PFSK-1 (cell line): ENCODE data around the gene EXD2.

Experiments used
- POLR2AphosphoS5 ChIP-seq: IDR thresholded peaks from 2 replicates; pipeline ENCODE4 v1.6.1; 2012; ENCODE audit warnings: low read depth, mild to moderate bottlenecking, control low read depth, low read length, moderate library complexity
- SIN3A ChIP-seq: IDR thresholded peaks from 2 replicates; pipeline ENCODE4 v1.6.1; 2012; ENCODE audit warnings: mild to moderate bottlenecking, low read length, moderate library complexity, borderline replicate concordance; ENCODE audit not compliant: insufficient read depth
- TF ChIP-seq, protein P1 (sequence below), 2 experiments: IDR thresholded peaks; 2 replicates each; pipeline versions ENCODE4 v1.6.1 to v1.8.0; 2011 to 2012; ENCODE audit warnings: low read depth in 2 of 2, low read length in 2 of 2, control low read depth in 1 of 2, inconsistent platforms in 1 of 2, mild to moderate bottlenecking in 1 of 2, moderate library complexity in 1 of 2; ENCODE audit not compliant: insufficient read depth in 1 of 2

DNA sequence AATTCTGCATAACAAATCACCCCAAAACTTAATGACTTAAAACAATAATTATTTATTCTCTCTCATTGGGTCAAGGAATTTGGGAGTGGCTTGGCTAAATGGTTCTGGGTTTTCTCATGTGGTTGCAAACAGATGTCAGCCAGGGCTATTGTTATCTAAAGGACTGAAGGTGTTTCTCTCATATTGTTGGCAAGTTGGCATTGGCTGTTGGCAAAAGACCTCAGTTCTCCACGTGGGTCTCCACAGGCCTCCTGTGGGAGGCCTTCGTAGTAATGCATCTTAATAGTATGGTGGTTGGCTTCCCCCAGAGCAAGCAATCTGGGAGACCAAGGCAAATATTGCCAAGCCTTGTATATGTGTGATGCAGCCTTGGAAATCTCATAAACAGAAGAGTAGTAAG is 83.0 kb downstream of the EXD2 start:
- TF ChIP-seq POLR2AphosphoS5, result no peak
- TF ChIP-seq, protein P1, sequence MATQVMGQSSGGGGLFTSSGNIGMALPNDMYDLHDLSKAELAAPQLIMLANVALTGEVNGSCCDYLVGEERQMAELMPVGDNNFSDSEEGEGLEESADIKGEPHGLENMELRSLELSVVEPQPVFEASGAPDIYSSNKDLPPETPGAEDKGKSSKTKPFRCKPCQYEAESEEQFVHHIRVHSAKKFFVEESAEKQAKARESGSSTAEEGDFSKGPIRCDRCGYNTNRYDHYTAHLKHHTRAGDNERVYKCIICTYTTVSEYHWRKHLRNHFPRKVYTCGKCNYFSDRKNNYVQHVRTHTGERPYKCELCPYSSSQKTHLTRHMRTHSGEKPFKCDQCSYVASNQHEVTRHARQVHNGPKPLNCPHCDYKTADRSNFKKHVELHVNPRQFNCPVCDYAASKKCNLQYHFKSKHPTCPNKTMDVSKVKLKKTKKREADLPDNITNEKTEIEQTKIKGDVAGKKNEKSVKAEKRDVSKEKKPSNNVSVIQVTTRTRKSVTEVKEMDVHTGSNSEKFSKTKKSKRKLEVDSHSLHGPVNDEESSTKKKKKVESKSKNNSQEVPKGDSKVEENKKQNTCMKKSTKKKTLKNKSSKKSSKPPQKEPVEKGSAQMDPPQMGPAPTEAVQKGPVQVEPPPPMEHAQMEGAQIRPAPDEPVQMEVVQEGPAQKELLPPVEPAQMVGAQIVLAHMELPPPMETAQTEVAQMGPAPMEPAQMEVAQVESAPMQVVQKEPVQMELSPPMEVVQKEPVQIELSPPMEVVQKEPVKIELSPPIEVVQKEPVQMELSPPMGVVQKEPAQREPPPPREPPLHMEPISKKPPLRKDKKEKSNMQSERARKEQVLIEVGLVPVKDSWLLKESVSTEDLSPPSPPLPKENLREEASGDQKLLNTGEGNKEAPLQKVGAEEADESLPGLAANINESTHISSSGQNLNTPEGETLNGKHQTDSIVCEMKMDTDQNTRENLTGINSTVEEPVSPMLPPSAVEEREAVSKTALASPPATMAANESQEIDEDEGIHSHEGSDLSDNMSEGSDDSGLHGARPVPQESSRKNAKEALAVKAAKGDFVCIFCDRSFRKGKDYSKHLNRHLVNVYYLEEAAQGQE (IDR thresholded peaks at IDR 0.05; ENCODE audit: insufficient read depth in 1 of 2, low read depth in 2 of 2, low read length in 2 of 2), result no peak
- no peak for TF ChIP-seq SIN3A
